ENCODE measurements around the gene PBRM1. TPM values are rescaled to one million over a fixed set of nuclear protein-coding genes. Genes with fewer than 3 reads are reported as not detected.

Gene PBRM1
- total RNA-seq, 1 experiment from 2014 or later = 42.8 TPM

DNA sequence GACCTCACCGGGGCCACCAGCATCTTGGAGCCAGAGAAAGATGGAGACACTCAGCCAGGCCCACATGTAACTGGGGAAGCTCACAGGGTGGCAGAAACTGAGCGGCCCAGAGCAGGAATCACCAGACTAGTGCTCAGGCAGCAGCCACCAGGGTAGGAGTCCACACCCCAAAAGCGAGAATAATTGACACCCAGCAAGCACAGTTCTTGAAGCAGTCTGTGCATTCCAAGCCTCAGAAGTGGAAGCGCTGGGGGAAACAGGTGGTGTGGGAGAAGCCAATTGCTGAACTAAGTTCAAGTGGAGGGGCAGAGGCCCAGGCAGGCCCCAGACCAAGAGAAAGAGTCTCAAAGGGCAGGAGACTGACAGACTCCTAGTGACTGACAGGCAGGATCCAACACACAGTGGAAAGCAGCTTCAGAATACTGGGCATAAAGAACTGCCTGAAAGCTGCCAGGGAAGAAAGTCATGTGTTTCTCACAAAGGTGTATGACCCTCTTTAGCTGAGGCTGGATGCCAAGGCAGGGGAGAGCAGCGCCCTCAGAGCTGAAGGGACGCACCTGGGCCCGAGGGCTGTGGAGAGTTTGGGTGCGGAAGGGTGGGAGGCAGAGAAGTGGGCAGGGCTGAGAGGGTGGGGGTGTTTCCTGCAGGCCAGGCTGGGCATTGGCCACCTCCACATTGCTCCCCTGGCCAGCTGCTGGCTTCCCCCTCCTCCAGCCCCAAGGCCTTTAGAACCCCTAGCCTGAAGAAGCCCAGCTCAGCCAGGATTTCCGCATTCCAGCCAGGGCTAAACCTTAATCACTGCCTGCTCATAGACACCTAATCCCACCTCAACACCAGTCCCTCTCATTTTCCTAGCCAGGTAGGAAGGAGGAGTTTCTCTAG lies 159.8 kb downstream of the PBRM1 start:
- H3F3A ChIP-seq (ENCODE audit: insufficient read depth, low read depth) = peaks cover 7% of the 10 kb centered on the region; the same call in 1 of the 2 replicates
- H3K9me3 ChIP-seq (ENCODE audit: insufficient read depth, low read depth) = no peaks in the 10 kb centered on the region
- ChIA-PET CTCF (no interaction called here), POLR2A (ENCODE audit: unreplicated experiment) (interaction anchor here (0.6 to 1.1 kb wide), 5 partner anchors 10 to 249 kb away, joined by 3 to 7 read pairs (median 3); partner anchors contain the start of gene UQCC5)
- no peaks in the 10 kb centered on the region for H3K9me2 ChIP-seq (ENCODE audit: insufficient read depth)
- no peaks in the 10 kb centered on the region for H4K20me1 ChIP-seq (ENCODE audit: insufficient read depth)
- H2AFZ ChIP-seq = no peak overlapping the region
- no peaks in the 10 kb centered on the region for H3K36me3 ChIP-seq (ENCODE audit: low read depth)
- H3K27me3 ChIP-seq (ENCODE audit: insufficient read depth, low read depth) = no peaks in the 10 kb centered on the region
- H3K79me2 ChIP-seq (ENCODE audit: low read depth) = no peaks in the 10 kb centered on the region
- H3K4me3 ChIP-seq = no peak overlapping the region
- 0 out of 2 replicates have a peak overlapping the region, but pooled peaks have one; percentile 4 for H3K4me2 ChIP-seq
- no TSS peak for BruUV-seq (replicated peaks)
- peak; percentile 86 to 94 for DNase-seq
- TF ChIP-seq, protein P1, sequence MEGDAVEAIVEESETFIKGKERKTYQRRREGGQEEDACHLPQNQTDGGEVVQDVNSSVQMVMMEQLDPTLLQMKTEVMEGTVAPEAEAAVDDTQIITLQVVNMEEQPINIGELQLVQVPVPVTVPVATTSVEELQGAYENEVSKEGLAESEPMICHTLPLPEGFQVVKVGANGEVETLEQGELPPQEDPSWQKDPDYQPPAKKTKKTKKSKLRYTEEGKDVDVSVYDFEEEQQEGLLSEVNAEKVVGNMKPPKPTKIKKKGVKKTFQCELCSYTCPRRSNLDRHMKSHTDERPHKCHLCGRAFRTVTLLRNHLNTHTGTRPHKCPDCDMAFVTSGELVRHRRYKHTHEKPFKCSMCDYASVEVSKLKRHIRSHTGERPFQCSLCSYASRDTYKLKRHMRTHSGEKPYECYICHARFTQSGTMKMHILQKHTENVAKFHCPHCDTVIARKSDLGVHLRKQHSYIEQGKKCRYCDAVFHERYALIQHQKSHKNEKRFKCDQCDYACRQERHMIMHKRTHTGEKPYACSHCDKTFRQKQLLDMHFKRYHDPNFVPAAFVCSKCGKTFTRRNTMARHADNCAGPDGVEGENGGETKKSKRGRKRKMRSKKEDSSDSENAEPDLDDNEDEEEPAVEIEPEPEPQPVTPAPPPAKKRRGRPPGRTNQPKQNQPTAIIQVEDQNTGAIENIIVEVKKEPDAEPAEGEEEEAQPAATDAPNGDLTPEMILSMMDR (conservative IDR thresholded peaks at IDR 0.05) = no peak
- no peak for TF ChIP-seq EZH2 (IDR thresholded peaks at IDR 0.05; ENCODE audit: low read depth)
- H3K27ac ChIP-seq = 0 out of 2 replicates have a peak overlapping the region, but pooled peaks have one; percentile 23
- intact Hi-C loops (cut with micrococcal nuclease; ENCODE audit: unreplicated experiment) = loop anchor here (2.0 kb wide), 2 partner anchors 71 to 145 kb away; partner anchors contain the start of genes NISCH and TNNC1
- peaks cover 9% of the 10 kb centered on the region; the same call in 1 of the 2 replicates for H3K4me1 ChIP-seq (replicated peaks; ENCODE audit: insufficient read depth)

DNA sequence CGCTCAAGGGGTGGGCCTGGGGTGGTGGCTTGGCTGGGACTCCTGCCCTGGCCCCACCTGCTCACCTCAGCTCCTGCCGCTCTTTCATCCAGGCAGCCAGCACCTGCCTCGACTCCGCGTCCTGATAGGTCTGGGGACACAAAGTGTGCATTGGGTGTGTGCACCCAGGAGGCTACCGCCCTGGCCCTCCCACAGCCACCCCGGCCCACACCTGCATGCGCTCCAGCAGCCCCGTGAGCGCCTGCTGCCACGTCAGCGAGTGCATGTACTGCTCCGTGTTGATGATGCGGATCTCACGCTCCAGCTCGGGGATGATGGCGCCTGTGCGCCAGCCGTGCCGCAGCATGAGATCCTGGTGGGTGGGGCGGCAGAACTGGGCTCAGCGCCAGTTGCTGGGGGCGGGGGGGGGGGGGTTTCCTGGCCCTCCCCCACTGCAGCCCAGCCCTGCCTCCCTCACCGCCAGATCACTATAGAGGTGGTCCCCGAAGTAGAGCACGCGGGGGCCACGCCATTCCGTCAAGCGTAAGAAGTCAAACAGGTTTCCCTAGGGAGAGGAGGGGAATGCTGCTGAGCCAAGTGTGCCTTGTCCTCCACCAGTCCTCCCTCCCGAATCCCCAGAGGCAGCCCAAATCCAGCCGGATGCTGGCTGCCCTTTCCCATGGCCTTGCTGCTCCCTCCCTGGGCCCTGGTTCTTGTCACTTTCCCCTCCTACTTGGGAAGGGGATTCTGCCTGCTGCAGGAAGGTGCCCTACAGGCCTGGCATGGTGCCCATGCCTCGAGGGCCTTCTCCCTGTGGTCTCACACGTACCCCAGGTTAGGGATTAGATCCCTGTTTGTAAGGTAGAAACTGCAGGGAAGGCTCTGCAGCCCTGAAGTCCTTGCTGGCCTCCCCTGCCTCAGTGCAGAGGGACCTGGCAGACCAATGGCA lies 160.7 kb downstream of the PBRM1 start:
- Histone ChIP-seq H4K20me1 (ENCODE audit: insufficient read depth) (no peaks in the 10 kb centered on the region), H3K4me2 (no peak overlapping the region), H3K27me3 (ENCODE audit: insufficient read depth, low read depth) (no peaks in the 10 kb centered on the region), H3K79me2 (ENCODE audit: low read depth) (no peaks in the 10 kb centered on the region), H3K36me3 (ENCODE audit: low read depth) (no peaks in the 10 kb centered on the region), H3K4me3 (no peak overlapping the region), H3K27ac (0 out of 2 replicates have a peak overlapping the region, but pooled peaks have one; percentile 23), H2AFZ (no peak overlapping the region), H3K9me3 (ENCODE audit: insufficient read depth, low read depth) (no peaks in the 10 kb centered on the region), H3K9me2 (ENCODE audit: insufficient read depth) (no peaks in the 10 kb centered on the region), H3F3A (ENCODE audit: insufficient read depth, low read depth) (peaks cover 7% of the 10 kb centered on the region; the same call in 1 of the 2 replicates), H3K4me1 (replicated peaks; ENCODE audit: insufficient read depth) (peaks cover 9% of the 10 kb centered on the region; the same call in 1 of the 2 replicates)
- ChIA-PET CTCF (no interaction called here), POLR2A (ENCODE audit: unreplicated experiment) (interaction anchor here (0.5 to 0.6 kb wide), 2 partner anchors 11 to 29 kb away, joined by 3 read pairs; partner anchors contain the start of gene UQCC5)
- no TSS peak for BruUV-seq (replicated peaks)
- TF ChIP-seq, protein P1 (conservative IDR thresholded peaks at IDR 0.05) = no peak
- TF ChIP-seq EZH2 (IDR thresholded peaks at IDR 0.05; ENCODE audit: low read depth) = no peak
- DNase-seq = peak in 1 of 2 experiments; percentile 43
- intact Hi-C loops (cut with micrococcal nuclease; ENCODE audit: unreplicated experiment) = no loop called here

DNA sequence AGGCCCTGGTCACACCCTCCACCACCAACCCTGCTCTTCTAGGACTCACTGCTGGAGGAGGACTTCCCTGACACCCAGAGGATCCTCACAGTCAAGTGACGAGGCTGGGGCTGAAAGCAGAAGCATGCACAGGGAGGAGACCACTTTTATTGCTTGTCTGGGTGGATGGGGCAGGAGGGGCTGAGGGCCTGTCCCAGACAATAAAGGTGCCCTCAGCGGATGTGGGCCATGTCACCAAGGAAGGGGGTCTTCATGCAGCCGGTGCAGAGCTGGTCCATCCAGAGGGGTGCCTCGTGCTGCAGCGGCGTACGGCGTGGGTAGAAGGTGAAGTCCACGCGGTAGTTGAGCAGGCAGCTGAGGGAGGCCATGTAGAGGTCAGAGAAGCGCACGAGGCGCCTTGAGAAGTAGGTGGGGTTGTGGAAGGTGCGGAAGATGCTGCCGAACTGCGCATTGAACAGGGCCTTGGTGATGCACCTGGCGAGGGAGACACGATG lies 161.4 kb downstream of the PBRM1 start:
- no peak overlapping the region for H3K4me2 ChIP-seq
- BruUV-seq (replicated peaks) = TSS peak; percentile 26
- intact Hi-C loops (cut with micrococcal nuclease; ENCODE audit: unreplicated experiment) = no loop called here
- H3K79me2 ChIP-seq (ENCODE audit: low read depth) = no peaks in the 10 kb centered on the region
- ChIA-PET POLR2A (ENCODE audit: unreplicated experiment) (no interaction called here), CTCF (no interaction called here)
- no peaks in the 10 kb centered on the region for H3K9me3 ChIP-seq (ENCODE audit: insufficient read depth, low read depth)
- H3K36me3 ChIP-seq (ENCODE audit: low read depth) = no peaks in the 10 kb centered on the region
- no peaks in the 10 kb centered on the region for H3K9me2 ChIP-seq (ENCODE audit: insufficient read depth)
- TF ChIP-seq, protein P1 (conservative IDR thresholded peaks at IDR 0.05) = no peak
- no peak for TF ChIP-seq EZH2 (IDR thresholded peaks at IDR 0.05; ENCODE audit: low read depth)
- no peak for DNase-seq
- H3K4me1 ChIP-seq (replicated peaks; ENCODE audit: insufficient read depth) = peaks cover 9% of the 10 kb centered on the region; the same call in 1 of the 2 replicates
- no peaks in the 10 kb centered on the region for H3K27me3 ChIP-seq (ENCODE audit: insufficient read depth, low read depth)
- H3F3A ChIP-seq (ENCODE audit: insufficient read depth, low read depth) = peaks cover 7% of the 10 kb centered on the region; the same call in 1 of the 2 replicates
- no peak overlapping the region for H3K4me3 ChIP-seq
- H4K20me1 ChIP-seq (ENCODE audit: insufficient read depth) = no peaks in the 10 kb centered on the region
- H3K27ac ChIP-seq = no peak overlapping the region
- no peak overlapping the region for H2AFZ ChIP-seq
